Measurements from ENCODE around the gene PPFIBP2. TPM values are rescaled to one million over a fixed set of nuclear protein-coding genes. Genes with fewer than 3 reads are reported as not detected.

Gene PPFIBP2
- total RNA-seq, 1 experiment from 2014 or later: 21.5 TPM

GRCh38 chr11:7646866-7647265 lies 133.1 kb downstream of the PPFIBP2 start:
- ATAC-seq: no peak
- ChIA-PET POLR2A (no interaction called here), CTCF (no interaction called here)
- intact Hi-C loops (cut with micrococcal nuclease; ENCODE audit: unreplicated experiment) (no loop called here), in situ Hi-C loops (cut with HindIII; ENCODE audit: low pct_unique_long_range_greater_than_20kb, low sequenced_read_pairs) (no loop called here)
- Histone ChIP-seq H3K9me3 (ENCODE audit: control insufficient read depth, insufficient read depth, low read depth, low read length) (no peaks in the 10 kb centered on the region), H3K36me3 (ENCODE audit: control insufficient read depth, insufficient read depth, low read length) (no peaks in the 10 kb centered on the region), H3K27me3 (ENCODE audit: control insufficient read depth, insufficient read depth, low read length) (no peaks in the 10 kb centered on the region), H3K4me1 (ENCODE audit: control insufficient read depth, insufficient read depth, low read length) (no peaks in the 10 kb centered on the region), H3K4me3 (ENCODE audit: low read depth in 2 of 2, low read length in 2 of 2) (no peak overlapping the region), H3K27ac (ENCODE audit: low read length) (no peak overlapping the region)
- no peak for TF ChIP-seq POLR2AphosphoS5 (IDR thresholded peaks at IDR 0.05; ENCODE audit: low read depth, low read length)
- no peak for TF ChIP-seq CTCF (IDR thresholded peaks at IDR 0.05)
- no peak for TF ChIP-seq SIN3A (IDR thresholded peaks at IDR 0.05; ENCODE audit: borderline replicate concordance, insufficient read depth, low read depth, low read length)
- no peak for TF ChIP-seq TCF7L2 (IDR thresholded peaks at IDR 0.05; ENCODE audit: low read depth, low read length)
- TF ChIP-seq REST (IDR thresholded peaks at IDR 0.05; ENCODE audit: insufficient read depth in 1 of 2, low read depth in 2 of 2, low read length in 1 of 2): no peak
- BruUV-seq (replicated peaks): no TSS peak
- no peak for DNase-seq (ENCODE audit: low read depth, low spot score)

DNA sequence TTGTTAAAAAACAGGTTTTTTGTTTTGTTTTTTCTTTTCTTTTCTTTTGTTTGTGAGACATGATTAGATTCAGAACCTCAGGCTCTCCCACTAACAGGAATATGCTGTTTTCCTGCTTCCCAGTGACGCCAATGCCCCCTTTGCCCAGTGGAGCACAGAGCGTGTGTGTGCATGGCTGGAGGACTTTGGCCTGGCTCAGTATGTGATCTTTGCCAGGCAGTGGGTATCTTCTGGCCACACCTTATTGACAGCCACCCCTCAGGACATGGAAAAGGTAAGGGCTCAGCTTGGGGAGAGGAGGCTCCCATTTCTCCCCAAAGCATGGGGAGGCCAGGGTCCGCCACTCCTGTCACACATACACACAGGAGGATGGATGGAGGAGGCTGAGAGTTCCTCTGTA lies 134.5 kb downstream of the PPFIBP2 start:
- H3K9me3 ChIP-seq (ENCODE audit: control insufficient read depth, insufficient read depth, low read depth, low read length): no peaks in the 10 kb centered on the region
- H3K4me1 ChIP-seq (ENCODE audit: control insufficient read depth, insufficient read depth, low read length): no peaks in the 10 kb centered on the region
- in situ Hi-C loops (cut with HindIII; ENCODE audit: low pct_unique_long_range_greater_than_20kb, low sequenced_read_pairs) (no loop called here), intact Hi-C loops (cut with micrococcal nuclease; ENCODE audit: unreplicated experiment) (no loop called here)
- DNase-seq (ENCODE audit: low read depth, low spot score): no peak
- no peak for ATAC-seq
- CTCF ChIA-PET: interaction anchor here (1.1 kb wide), 1 partner anchor 9 kb away, joined by 3 read pairs; no protein-coding TSS in a partner anchor
- no peaks in the 10 kb centered on the region for H3K36me3 ChIP-seq (ENCODE audit: control insufficient read depth, insufficient read depth, low read length)
- POLR2A ChIA-PET: no interaction called here
- BruUV-seq (replicated peaks): no TSS peak
- no peak for TF ChIP-seq TCF7L2 (IDR thresholded peaks at IDR 0.05; ENCODE audit: low read depth, low read length)
- TF ChIP-seq REST (IDR thresholded peaks at IDR 0.05; ENCODE audit: insufficient read depth in 1 of 2, low read depth in 2 of 2, low read length in 1 of 2): no peak
- TF ChIP-seq POLR2AphosphoS5 (IDR thresholded peaks at IDR 0.05; ENCODE audit: low read depth, low read length): no peak
- no peak for TF ChIP-seq CTCF (IDR thresholded peaks at IDR 0.05)
- TF ChIP-seq SIN3A (IDR thresholded peaks at IDR 0.05; ENCODE audit: borderline replicate concordance, insufficient read depth, low read depth, low read length): no peak
- H3K4me3 ChIP-seq (ENCODE audit: low read depth in 2 of 2, low read length in 2 of 2): no peak overlapping the region
- no peaks in the 10 kb centered on the region for H3K27me3 ChIP-seq (ENCODE audit: control insufficient read depth, insufficient read depth, low read length)
- H3K27ac ChIP-seq (ENCODE audit: low read length): no peak overlapping the region
